Activated CD8-positive, alpha-beta memory T cell treated with anti-CD3 and anti-CD28 coated beads for 24 hours (primary cell): ENCODE measurements around the gene PRR7.
A peak's percentile ranks its signal among the peaks of the same experiment; 100 is the strongest.

Experiments used
- DNase-seq: peaks from one replicate; pipeline ENCODE4 v3.0.0-alpha.2; 2020

The PRR7 gene

DNA sequence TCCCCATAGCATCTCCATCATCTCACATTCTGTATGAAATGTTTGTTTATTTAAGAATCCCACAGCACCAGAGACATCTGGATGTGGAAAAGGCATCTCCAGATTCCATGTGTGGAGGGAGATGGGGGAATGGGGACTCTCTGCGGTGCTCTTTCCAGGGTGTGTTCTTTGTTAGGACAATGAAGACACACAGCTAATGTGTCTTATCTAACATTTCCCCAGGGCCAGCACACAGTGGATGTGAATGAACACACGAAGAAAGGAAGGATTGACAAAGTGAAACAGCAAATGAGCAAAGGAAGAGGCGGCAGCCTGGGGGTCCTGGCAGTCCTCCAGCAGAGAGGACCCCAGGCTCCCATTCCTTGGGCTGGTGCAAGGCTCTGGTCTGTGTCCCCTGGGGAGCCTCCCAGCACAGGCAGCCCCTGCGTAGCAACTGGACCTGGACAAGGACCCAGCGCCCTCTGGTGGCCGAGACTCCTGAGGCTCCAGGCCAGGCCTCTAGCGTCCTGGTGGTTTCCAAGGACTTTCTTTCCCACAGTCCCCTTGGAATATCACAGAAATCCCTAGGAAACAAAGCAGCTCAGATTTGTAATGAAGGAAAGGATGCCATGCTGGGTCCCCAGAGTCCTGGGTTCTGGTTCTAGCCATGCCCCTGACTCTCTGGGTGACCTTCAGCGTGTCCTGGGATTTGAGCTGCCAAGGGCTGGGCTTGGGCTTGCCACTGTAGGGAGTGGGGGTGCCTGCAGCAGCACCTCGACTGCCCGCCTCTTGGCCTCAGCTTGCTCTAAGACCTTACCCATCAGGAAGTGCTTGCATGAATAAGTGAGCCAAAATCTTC, 54.3 kb downstream of the PRR7 start:
- DNase-seq = peak; percentile 96

- DNase-seq = no peak
These were observed 55.5 kb downstream of the PRR7 start for GRCh38 chr5:177501874-177502678.

- DNase-seq = no peak
These were observed 56.3 kb downstream of the PRR7 start for GRCh38 chr5:177502886-177503285.

- DNase-seq = no peak
These were observed 56.9 kb downstream of the PRR7 start for GRCh38 chr5:177503351-177504085.

DNA sequence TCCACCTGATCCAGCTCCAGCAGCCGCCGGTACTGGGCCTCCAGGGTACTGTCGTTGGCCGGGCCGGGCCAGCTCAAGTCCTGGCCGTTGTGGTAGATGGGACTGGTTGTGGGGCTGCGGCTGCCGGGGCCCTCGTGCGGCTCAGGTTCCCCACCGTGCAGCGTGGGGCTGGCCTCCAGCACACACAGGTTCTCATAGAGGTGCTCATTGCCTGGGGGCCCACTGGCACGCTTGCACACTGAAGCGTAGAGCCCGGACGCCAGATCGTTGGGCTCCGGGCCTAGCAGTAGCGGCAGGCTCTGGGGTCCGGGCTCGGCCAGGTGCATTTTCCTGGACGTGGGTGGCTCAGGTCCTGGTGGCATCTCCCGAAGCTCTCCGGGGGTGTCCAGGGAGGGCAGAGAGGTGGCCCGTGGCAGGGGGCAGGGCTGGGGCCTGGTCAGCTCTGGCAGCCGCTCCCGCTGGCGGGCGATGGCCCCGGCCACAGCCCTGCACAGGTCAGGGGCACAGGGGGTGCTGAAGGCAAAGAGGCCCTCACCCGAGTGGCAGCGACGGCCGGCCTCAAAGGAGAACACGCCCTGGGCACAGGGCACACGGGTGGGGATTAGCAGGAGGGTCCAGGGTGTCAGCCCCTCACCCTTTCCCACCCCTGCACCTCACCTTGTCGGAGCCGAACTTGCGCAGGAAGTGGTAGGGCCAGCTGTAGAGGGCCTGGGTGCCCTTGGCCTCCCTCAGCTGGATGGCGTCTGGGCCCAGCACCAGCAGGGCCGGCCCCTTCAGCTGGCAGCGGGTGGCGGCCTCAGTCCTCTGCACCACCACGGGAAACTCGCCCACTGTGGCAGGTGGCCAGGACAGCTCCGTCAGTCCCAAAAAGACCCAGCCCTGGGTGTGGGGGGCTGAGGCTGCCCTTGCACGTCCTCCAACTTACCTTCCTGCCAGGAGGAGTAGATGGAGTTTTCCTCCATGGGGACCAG, 57.8 kb downstream of the PRR7 start:
- DNase-seq = no peak

GRCh38 chr5:177505075-177505474, 58.5 kb downstream of the PRR7 start:
- no peak for DNase-seq
